ENCODE data around the gene CSNK2B. TPM values are rescaled to one million over a fixed set of nuclear protein-coding genes. Genes with fewer than 3 reads are reported as not detected.

CSNK2B gene
- 165 to 184 TPM (median 170 TPM) in 5 replicates for total RNA-seq (2022; extraction: Qiagen RNA extraction)

DNA sequence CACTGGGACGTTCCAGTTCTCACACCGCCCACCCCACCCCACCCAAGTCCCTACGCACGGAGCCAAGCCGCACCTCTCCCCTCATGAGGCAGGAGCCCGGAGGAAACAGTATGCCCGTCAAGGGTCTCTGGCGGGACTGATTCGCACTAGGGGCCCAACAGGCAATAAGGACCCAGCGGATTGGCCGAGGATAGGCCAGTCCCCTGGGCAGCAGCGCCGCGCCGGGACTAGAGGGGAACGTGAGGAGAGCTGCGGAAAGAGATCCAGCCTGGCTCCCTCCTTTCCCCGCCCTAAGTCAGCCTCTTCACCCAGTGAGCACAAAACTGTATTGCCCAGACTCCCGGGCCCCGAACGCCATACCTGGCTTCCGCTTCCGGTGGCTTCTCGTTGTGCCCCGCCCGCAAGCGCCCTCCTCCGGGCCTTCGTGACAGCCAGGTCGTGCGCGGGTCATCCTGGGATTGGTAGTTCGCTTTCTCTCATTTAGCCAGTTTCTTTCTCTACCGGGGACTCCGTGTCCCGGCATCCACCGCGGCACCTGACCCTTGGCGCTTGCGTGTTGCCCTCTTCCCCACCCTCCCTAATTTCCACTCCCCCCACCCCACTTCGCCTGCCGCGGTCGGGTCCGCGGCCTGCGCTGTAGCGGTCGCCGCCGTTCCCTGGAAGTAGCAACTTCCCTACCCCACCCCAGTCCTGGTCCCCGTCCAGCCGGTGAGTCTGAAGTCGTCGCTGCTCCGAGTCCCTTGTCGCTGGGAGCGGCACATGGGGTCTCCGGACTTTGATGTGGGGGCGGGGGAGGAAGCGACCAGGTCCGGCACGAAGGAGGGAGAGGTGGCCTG, at the start of gene CSNK2B:
TSS of gene CSNK2B (plus strand) at position 580 of the 836 bp plus-strand sequence. CDS start 752 bp downstream, outside the sequence.

GRCh38 chr6:31620586-31621319, 45.1 kb upstream of the CSNK2B start, which contains the start of gene PRRC2A:
Gene PRRC2A, plus strand, starts transcription at chr6:31620715. Its CDS starts 2,075 bp downstream, at chr6:31622790.

GRCh38 chr6:31655349-31656237, 10.3 kb upstream of the CSNK2B start, which contains the start of gene APOM:
Gene APOM, plus strand, starts transcription at chr6:31655894. Its CDS starts 73 bp downstream, at chr6:31655967.

GRCh38 chr6:31660381-31661261, 5.3 kb upstream of the CSNK2B start, which contains the start of gene C6orf47:
Gene C6orf47, minus strand, starts transcription at chr6:31660778. Its CDS starts 831 bp downstream, at chr6:31659947.

DNA sequence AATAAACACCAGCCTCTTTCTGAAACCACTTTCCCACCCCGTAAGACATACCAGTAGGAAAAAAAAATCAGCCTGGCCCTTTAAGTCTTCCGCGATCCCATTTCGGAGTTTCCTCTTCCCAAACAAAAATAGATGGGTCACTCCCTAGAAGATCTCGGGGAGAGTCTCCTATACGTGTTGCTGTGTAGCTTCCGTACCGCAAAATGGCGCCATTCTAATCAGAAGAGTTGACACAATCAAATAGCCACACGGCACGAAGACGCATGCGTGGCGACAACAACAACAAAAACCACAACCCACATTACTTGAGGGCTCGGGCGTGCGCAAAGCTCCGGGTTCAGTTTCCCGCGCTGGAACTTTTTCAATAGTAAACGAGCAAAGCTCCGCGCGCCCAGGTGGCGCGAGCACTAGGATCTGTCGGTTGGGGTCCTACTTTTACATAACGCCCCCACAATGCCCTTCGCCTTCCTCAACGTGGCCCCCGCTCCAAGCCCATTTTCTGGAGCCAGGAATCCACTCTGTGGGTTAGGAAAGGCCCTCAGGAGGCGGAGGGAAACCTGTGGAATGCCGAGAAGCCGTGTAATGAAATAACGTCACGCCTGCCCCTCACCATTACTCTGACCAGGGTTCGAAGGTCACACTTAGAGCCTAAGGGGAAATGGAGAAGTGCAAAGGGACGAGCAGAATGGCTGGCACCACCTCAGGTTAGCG, 935 bp upstream of the CSNK2B start, which contains the start of gene GPANK1:
TSS of gene GPANK1 (minus strand) at position 208 of the 711 bp plus-strand sequence. CDS start 519 bp downstream, outside the sequence.

GRCh38 chr6:31669676-31670075, 3.8 kb downstream of the CSNK2B start, which contains the start of gene LY6G5B:
Gene LY6G5B, plus strand, starts transcription at chr6:31669976. Its CDS starts 975 bp downstream, at chr6:31670951.

GRCh38 chr6:31680226-31681134, 14.6 kb downstream of the CSNK2B start, which contains the start of gene LY6G5C:
Gene LY6G5C, minus strand, starts transcription at chr6:31681067. Its CDS starts 694 bp downstream, at chr6:31680373.

GRCh38 chr6:31702819-31703716, 37.2 kb downstream of the CSNK2B start, which contains the start of gene ABHD16A:
Gene ABHD16A, minus strand, starts transcription at chr6:31703324. Its CDS starts 43 bp downstream, at chr6:31703281.

DNA sequence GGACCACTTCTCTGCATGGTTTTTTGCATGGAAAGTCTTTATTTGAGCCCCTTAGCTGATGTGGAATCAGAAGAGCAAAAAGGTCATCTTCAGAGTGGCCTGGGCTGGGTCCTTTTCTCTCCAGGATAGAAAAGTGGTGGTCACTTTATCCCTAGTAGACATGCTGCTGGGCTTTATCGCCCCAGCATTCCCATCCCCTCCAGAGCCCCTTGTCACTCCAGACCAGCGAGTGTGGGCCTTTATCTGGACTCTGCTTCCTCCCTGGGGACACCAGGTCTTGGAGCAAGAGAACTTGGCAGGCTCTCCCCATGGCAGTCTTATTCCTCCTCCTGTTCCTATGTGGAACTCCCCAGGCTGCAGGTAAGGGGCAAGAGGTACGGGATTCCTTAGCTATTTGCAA, 40.7 kb downstream of the CSNK2B start, which contains the start of gene LY6G6F:
TSS of gene LY6G6F (plus strand) at position 268 of the 400 bp plus-strand sequence. CDS start at position 309, 41 bp downstream.

DNA sequence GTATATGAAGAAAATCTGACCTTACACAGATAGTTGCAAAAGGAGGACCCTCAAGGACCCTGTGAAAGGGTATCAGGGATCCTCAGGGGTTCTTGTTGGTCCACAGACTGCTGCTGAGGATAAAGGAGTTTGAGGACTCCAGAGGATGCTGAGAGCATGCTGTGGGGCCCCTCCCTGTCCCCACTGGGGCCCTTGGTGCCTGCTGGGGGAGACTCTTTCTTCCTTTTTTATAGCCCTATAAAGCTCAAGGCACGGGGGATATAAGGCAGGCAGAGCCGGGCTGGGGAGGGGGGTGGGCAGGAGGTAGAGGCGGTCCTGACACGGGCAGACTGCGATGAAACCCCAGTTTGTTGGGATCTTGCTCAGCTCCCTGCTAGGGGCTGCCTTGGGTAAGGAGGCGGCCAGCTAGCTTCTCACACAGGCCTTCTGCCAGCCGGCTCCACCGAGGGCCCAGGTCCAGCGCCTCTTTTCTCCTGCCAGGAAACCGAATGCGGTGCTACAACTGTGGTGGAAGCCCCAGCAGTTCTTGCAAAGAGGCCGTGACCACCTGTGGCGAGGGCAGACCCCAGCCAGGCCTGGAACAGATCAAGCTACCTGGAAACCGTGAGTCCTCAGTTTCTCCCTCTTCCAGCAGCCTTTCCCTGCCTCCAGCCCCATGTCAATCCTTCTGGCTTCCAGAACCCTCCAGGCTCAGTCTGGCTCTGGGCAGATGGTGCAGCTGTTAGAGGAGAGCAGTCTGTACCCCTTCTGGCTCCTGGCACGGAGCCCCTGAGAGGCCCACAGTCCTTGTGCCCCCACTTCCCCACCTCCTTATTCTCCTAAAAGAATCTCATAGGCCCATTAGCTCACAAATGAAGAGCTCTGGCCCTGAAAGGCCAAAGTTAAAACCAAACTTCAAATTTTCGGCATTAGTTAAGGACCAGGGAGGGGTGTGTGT, 49.4 kb downstream of the CSNK2B start, which contains the start of gene LY6G6D:
TSS of gene LY6G6D (plus strand) at position 327 of the 937 bp plus-strand sequence. CDS start at position 335, 8 bp downstream.

Other genes with a start within 250 kb of the CSNK2B start
- gene MICB, start 167.9 kb upstream of the CSNK2B start, total RNA-seq (2022; extraction: Qiagen RNA extraction): 7.0 to 9.3 TPM (median 7.4 TPM) in 5 replicates
- gene MCCD1, start 137.1 kb upstream of the CSNK2B start, total RNA-seq (2022; extraction: Qiagen RNA extraction): not detected in 5 replicates
- gene DDX39B, start 124.1 kb upstream of the CSNK2B start, total RNA-seq (2022; extraction: Qiagen RNA extraction): 321 to 413 TPM (median 373 TPM) in 5 replicates
- gene ATP6V1G2, start 119.5 kb upstream of the CSNK2B start, total RNA-seq (2022; extraction: Qiagen RNA extraction): 0.54 to 1.1 TPM (median 0.67 TPM) in 5 replicates
- gene NFKBIL1, start 118.5 kb upstream of the CSNK2B start, total RNA-seq (2022; extraction: Qiagen RNA extraction): 9.2 to 12.4 TPM (median 11.8 TPM) in 5 replicates
- 0.11 to 0.23 TPM in 2 of 5 replicates, not detected in the others for gene LTA, start 93.8 kb upstream of the CSNK2B start, total RNA-seq (2022; extraction: Qiagen RNA extraction)
- 0.06 to 0.36 TPM (median 0.09 TPM) in 4 of 5 replicates, not detected in the other for gene TNF, start 90.5 kb upstream of the CSNK2B start, total RNA-seq (2022; extraction: Qiagen RNA extraction)
- gene LTB, start 83.7 kb upstream of the CSNK2B start, total RNA-seq (2022; extraction: Qiagen RNA extraction): 0.22 to 0.38 TPM (median 0.33 TPM) in 5 replicates
- gene LST1, start 79.8 kb upstream of the CSNK2B start, total RNA-seq (2022; extraction: Qiagen RNA extraction): 0.46 to 0.73 TPM in 2 of 5 replicates, not detected in the others
- gene NCR3, start 73.1 kb upstream of the CSNK2B start, total RNA-seq (2022; extraction: Qiagen RNA extraction): not detected in 5 replicates
- not detected in 5 replicates for gene AIF1, start 50.8 kb upstream of the CSNK2B start, total RNA-seq (2022; extraction: Qiagen RNA extraction)
- 69.6 to 93.6 TPM (median 87.5 TPM) in 5 replicates for gene PRRC2A, start 45.4 kb upstream of the CSNK2B start, total RNA-seq (2022; extraction: Qiagen RNA extraction)
- gene BAG6, start 13.4 kb upstream of the CSNK2B start, total RNA-seq (2022; extraction: Qiagen RNA extraction): 114 to 156 TPM (median 146 TPM) in 5 replicates
- 2.9 to 4.1 TPM (median 3.0 TPM) in 5 replicates for gene APOM, start 10.2 kb upstream of the CSNK2B start, total RNA-seq (2022; extraction: Qiagen RNA extraction)
- 10.3 to 13.2 TPM (median 12.6 TPM) in 5 replicates for gene C6orf47, start 5.3 kb upstream of the CSNK2B start, total RNA-seq (2022; extraction: Qiagen RNA extraction)
- gene GPANK1, start 1.1 kb upstream of the CSNK2B start, total RNA-seq (2022; extraction: Qiagen RNA extraction): 10.8 to 12.2 TPM (median 11.7 TPM) in 5 replicates
- 3.8 to 5.0 TPM (median 4.3 TPM) in 5 replicates for gene LY6G5B, start 3.9 kb downstream of the CSNK2B start, total RNA-seq (2022; extraction: Qiagen RNA extraction)
- gene LY6G5C, start 15.0 kb downstream of the CSNK2B start, total RNA-seq (2022; extraction: Qiagen RNA extraction): 1.1 to 2.0 TPM (median 1.6 TPM) in 5 replicates
- gene ABHD16A, start 37.2 kb downstream of the CSNK2B start, total RNA-seq (2022; extraction: Qiagen RNA extraction): 16.5 to 20.4 TPM (median 19.3 TPM) in 5 replicates
- not detected in 5 replicates for gene LY6G6F, start 40.8 kb downstream of the CSNK2B start, total RNA-seq (2022; extraction: Qiagen RNA extraction)
- not detected in 5 replicates for gene LY6G6D, start 49.3 kb downstream of the CSNK2B start, total RNA-seq (2022; extraction: Qiagen RNA extraction)
- 0.09 to 0.12 TPM (median 0.10 TPM) in 3 of 5 replicates, not detected in the others for gene LY6G6C, start 55.7 kb downstream of the CSNK2B start, total RNA-seq (2022; extraction: Qiagen RNA extraction)
- not detected in 5 replicates for gene MPIG6B, start 57.3 kb downstream of the CSNK2B start, total RNA-seq (2022; extraction: Qiagen RNA extraction)
- gene DDAH2, start 63.2 kb downstream of the CSNK2B start, total RNA-seq (2022; extraction: Qiagen RNA extraction): 28.8 to 35.0 TPM (median 32.1 TPM) in 5 replicates
- 497 to 519 TPM (median 513 TPM) in 5 replicates for gene CLIC1, start 70.5 kb downstream of the CSNK2B start, total RNA-seq (2022; extraction: Qiagen RNA extraction)
- gene MSH5, start 73.9 kb downstream of the CSNK2B start, total RNA-seq (2022; extraction: Qiagen RNA extraction): 11.5 to 15.5 TPM (median 14.0 TPM) in 5 replicates
- gene SAPCD1, start 96.6 kb downstream of the CSNK2B start, total RNA-seq (2022; extraction: Qiagen RNA extraction): 2.7 to 4.9 TPM (median 4.1 TPM) in 5 replicates
- gene VWA7, start 111.2 kb downstream of the CSNK2B start, total RNA-seq (2022; extraction: Qiagen RNA extraction): 1.5 to 2.0 TPM (median 1.8 TPM) in 5 replicates
- 47.0 to 60.8 TPM (median 59.2 TPM) in 5 replicates for gene VARS1, start 129.7 kb downstream of the CSNK2B start, total RNA-seq (2022; extraction: Qiagen RNA extraction)
- gene LSM2, start 140.9 kb downstream of the CSNK2B start, total RNA-seq (2022; extraction: Qiagen RNA extraction): 48.5 to 67.7 TPM (median 60.4 TPM) in 5 replicates
- 1.5 to 2.2 TPM (median 1.8 TPM) in 5 replicates for gene HSPA1L, start 149.2 kb downstream of the CSNK2B start, total RNA-seq (2022; extraction: Qiagen RNA extraction)
- 250 to 374 TPM (median 304 TPM) in 5 replicates for gene HSPA1A, start 149.5 kb downstream of the CSNK2B start, total RNA-seq (2022; extraction: Qiagen RNA extraction)
- gene HSPA1B, start 161.7 kb downstream of the CSNK2B start, total RNA-seq (2022; extraction: Qiagen RNA extraction): 191 to 290 TPM (median 231 TPM) in 5 replicates
- 23.0 to 37.8 TPM (median 29.3 TPM) in 5 replicates for gene NEU1, start 196.7 kb downstream of the CSNK2B start, total RNA-seq (2022; extraction: Qiagen RNA extraction)
- gene SLC44A4, start 212.9 kb downstream of the CSNK2B start, total RNA-seq (2022; extraction: Qiagen RNA extraction): 0.06 to 0.16 TPM in 2 of 5 replicates, not detected in the others
- gene EHMT2, start 231.6 kb downstream of the CSNK2B start, total RNA-seq (2022; extraction: Qiagen RNA extraction): 25.9 to 35.4 TPM (median 32.0 TPM) in 5 replicates
- gene ZBTB12, start 236.0 kb downstream of the CSNK2B start, total RNA-seq (2022; extraction: Qiagen RNA extraction): 3.4 to 5.3 TPM (median 4.6 TPM) in 5 replicates